Fibroblast of skin of right quadriceps (primary cell): ENCODE measurements around the gene C1orf159.

Source experiments
- DNase-seq: peaks from one replicate; pipeline ENCODE4 v3.0.0-alpha.2; 2013

The C1orf159 gene

DNA sequence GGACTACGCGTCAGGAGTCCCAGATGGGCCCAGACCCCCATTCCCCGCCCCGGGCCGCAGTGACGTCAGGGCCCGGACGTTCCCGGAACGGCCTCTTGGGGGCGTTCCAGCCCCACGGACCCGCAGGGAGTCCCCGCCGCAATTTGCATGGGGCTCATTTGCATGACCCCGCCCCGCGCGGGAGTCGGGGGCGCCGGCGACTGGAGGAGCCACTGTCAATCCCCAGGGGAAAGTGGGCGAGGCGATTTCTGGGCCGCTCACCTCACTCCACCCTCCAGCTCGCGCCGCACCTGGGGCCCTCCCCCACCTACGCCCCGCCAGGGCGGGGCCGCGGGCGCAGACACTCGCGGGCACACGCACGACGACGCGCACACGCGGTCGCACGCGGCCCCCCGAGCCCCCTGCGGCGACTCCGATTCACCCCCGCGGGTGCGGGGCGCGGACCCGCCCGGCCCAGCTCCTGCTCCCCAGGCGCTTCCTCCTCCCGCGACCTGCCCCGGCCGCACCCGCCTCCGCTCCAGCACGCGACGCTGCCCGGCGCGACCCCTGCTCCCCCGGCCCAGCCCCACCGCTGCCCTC is 82.8 kb downstream of the C1orf159 start:
- DNase-seq: peak; percentile 77

DNA sequence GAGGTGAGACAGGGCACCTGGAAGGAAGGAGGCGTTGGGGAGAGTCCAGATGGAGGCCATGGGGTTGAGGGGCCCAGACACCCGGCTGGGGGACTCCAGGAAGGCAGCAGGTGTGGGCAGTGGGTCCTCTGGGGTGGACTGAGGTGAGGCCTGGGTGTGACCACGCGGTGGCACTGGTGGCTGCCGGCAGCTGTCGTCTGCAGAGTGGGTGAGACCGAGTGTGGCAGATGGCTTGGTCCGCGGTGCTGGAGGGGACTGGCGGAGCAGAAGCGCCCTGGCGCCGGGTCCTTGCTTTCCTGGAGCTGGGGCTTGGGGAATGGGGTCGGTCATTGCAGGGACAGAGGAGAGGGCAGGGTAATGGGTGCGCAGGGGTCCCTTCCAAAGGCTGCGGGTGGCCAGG is 83.5 kb downstream of the C1orf159 start:
- no peak for DNase-seq
